HL-60 (cell line): ENCODE results near the gene DNAH1.
A peak's percentile ranks its signal among the peaks of the same experiment; 100 is the strongest.

ENCODE experiments used
- DNase-seq, 2 experiments: peaks; one replicate each; pipeline ENCODE4 v3.0.0-alpha.2; 2010 to 2020; ENCODE audit warnings: low read depth in 1 of 2, low spot score in 1 of 2
- H3K27ac ChIP-seq: fragments of 250-450 bp; sonication (Bioruptor Pico); replicated peaks from 2 replicates; pipeline ENCODE4 v1.5.1; 2020; ENCODE audit warnings: mild to moderate bottlenecking, moderate library complexity
- H3K27me3 ChIP-seq: fragments of 250-450 bp; sonication (Bioruptor Pico); 2 replicates; pipeline ENCODE4 v1.5.1; 2021; ENCODE audit warnings: mild to moderate bottlenecking, moderate library complexity; ENCODE audit not compliant: insufficient read depth, poor library complexity, severe bottlenecking
- H3K4me3 ChIP-seq: replicated peaks from 2 replicates; pipeline ENCODE4 v1.5.1; 2011; ENCODE audit warnings: mild to moderate bottlenecking, control low read depth, low read length; ENCODE audit not compliant: insufficient read depth
- CTCF ChIP-seq: IDR thresholded peaks from one replicate; pipeline ENCODE4 v1.5.1; 2011; ENCODE audit warnings: low read length, control low read depth, inconsistent platforms; ENCODE audit not compliant: insufficient read depth
- GABPA ChIP-seq: IDR thresholded peaks from 2 replicates; pipeline ENCODE4 v1.6.1; 2012; ENCODE audit warnings: low read depth
- POLR2AphosphoS5 ChIP-seq: IDR thresholded peaks from 2 replicates; pipeline ENCODE4 v1.6.1; 2012; ENCODE audit warnings: low read depth
- REST ChIP-seq: IDR thresholded peaks from 2 replicates; pipeline ENCODE4 v1.6.1; 2012; ENCODE audit warnings: low read depth; ENCODE audit not compliant: insufficient replicate concordance
- SPI1 ChIP-seq: IDR thresholded peaks from 2 replicates; pipeline ENCODE4 v1.6.1; 2012; ENCODE audit warnings: low read depth, mild to moderate bottlenecking, borderline replicate concordance

DNAH1 gene

DNA sequence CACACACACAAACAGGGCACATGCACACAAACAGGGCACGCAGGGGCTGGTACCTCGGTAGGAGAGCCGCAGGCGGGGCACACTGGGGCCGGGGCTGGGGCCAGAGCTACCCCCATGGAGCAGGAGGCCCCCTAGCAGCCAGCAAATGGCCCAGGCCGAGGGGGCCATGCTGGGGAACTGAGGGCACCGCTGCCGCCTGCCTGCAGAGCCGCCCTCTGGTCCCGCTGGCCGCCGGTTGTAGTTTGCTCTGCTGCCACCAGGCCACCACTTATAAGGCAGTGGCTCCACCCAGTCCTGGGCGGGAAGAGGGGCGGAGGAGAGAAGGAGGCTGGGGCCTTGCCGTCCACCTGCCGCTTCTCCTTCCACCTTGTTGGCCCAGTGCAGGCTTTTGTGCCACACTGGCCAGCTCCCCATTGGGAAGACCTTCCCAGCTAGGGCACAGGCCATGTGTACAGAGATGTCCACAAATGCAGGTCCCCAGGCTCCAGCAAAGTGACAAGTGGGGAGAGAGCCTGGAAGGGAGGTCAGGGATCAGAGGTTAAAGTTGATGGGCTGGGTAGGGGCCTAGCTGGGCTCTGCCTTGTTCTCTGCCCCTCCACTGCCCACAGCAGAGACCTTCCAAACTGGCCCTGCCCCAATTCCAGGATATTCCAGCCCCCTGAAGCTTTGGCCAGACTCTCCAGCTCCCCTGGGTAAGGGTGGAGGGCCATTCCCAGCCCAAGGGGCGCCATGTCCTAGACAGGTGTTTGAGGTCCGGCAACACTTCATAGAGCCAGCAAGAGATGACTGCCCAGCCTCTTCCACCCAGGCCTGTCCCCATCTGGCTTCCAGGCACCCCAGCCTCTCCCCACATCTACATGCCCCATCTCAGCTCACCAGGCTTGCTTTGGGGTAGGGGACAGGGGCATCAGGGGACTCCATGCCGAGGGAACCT, 129.0 kb downstream of the DNAH1 start, which contains the start of gene SEMA3G:
SEMA3G (minus strand) TSS at position 244 of the 934 bp plus-strand sequence; CDS start at position 168, 76 bp downstream.
- Histone ChIP-seq H3K27ac (no peak within 1 kb of the TSS), H3K4me3 (peak within 1 kb of the TSS; percentile 50), H3K27me3 (no peaks in the 10 kb centered on the region)
- peak; percentile 75 to 87 for DNase-seq
- TF ChIP-seq POLR2AphosphoS5 = peak; percentile 72; the same call in 1 of the 2 replicates
- peak; percentile 18 for TF ChIP-seq REST
- no peak for TF ChIP-seq CTCF
- no peak for TF ChIP-seq GABPA
- TF ChIP-seq SPI1 = no peak

DNA sequence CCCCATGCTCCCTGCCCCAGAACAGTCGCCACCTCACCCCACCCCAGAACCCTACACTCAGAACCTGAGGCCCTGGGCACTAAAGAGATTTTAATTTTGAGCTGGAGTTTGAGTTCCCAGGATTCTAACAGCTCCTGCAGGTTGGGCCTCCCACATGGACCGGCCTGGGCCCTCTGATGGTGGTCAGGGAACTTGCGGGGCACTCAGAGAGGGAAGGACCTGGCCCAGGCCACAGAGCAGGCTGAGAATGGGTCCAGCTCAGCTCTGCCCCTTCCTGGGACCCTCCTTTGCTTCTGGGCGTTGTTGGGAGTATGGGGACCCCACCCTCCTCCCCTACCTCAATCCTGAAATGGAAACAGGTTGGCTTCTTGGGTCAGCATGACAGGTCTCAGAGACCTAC, 129.9 kb downstream of the DNAH1 start:
- H3K27ac ChIP-seq = no peak overlapping the region
- no peak overlapping the region for H3K4me3 ChIP-seq
- TF ChIP-seq CTCF = no peak
- no peak for TF ChIP-seq POLR2AphosphoS5
- no peak for TF ChIP-seq REST
- no peak for TF ChIP-seq GABPA
- no peaks in the 10 kb centered on the region for H3K27me3 ChIP-seq
- DNase-seq = no peak

DNA sequence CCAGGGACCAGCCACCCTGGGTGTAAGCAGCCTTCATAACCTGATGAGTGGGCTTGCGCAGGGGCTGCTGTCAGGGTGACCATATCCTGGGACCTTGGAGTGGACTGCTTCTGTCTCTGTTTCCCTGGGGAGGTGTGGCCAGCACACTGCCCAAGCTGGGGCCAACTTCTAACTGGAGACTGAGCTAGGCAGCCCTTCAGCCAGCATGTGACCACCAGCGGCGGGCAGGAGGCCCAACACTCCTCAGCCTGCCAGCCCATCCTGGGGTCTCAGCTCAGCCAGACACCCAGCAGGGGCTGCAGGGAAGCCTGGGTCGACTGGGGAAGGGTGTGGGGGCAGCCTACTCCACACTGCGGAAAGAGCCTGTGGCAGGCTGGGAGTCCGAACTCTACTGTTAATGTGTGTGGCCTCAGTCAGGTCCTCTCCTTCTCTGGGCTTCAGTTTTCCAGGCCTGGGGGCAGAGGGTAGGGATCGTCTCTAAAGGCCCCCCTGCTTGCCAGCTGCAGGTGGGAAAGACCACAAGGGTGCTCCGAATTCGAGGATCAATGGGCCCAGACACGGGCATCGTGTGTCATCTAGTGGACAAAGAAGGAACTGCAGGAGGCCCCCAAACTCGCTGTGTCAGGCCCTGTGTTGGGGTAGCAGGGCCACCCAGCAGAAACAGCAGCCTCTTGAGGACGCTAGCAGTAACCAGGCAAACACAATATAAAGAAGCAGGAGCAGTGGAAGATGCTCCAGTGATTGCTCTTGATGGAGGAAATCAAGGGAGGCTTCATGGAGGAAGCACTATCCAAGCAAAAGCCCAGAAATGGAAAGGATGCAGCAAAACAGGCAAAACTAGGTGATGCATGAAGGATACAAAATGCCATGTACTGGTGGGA, 130.8 kb downstream of the DNAH1 start:
- no peak overlapping the region for H3K4me3 ChIP-seq
- no peaks in the 10 kb centered on the region for H3K27me3 ChIP-seq
- TF ChIP-seq CTCF (peak; percentile 99), REST (no peak), GABPA (no peak)
- DNase-seq = peak; percentile 55 to 71
- no peak overlapping the region for H3K27ac ChIP-seq
